Calu3 (cell line): ENCODE data around the gene FES. TPM values are rescaled to one million over a fixed set of nuclear protein-coding genes. Genes with fewer than 3 reads are reported as not detected.

Experiments
- BruUV-seq: library from RNA; stranded (reverse); fragments of 400-500 nt; replicated peaks from 2 replicates; lab custom pipeline; 2021; lab: Mats Ljungman, UMichigan
- CTCF ChIA-PET: fragments of 300-600 bp; sonication (Branson Sonifier 250); formaldehyde crosslinking; loops from one replicate; lab custom pipeline; 2022; ENCODE audit warnings: antibody characterized with exemption; lab: Charles Lee
- DNase-seq: peaks from one replicate; pipeline ENCODE4 v3.0.0; 2022
- H3K27ac Mint-ChIP-seq: one replicate; pipeline ENCODE4 v1.8.0; 2022; ENCODE audit warnings: mixed read lengths; ENCODE audit not compliant: unreplicated experiment
- H3K27me3 Mint-ChIP-seq: one replicate; pipeline ENCODE4 v1.8.0; 2022; ENCODE audit warnings: mixed read lengths; ENCODE audit not compliant: unreplicated experiment
- H3K36me3 Mint-ChIP-seq: one replicate; pipeline ENCODE4 v1.8.0; 2022; ENCODE audit warnings: mild to moderate bottlenecking, moderate library complexity, mixed read lengths; ENCODE audit not compliant: insufficient read depth, unreplicated experiment
- H3K4me1 Mint-ChIP-seq: one replicate; pipeline ENCODE4 v1.8.0; 2022; ENCODE audit warnings: mild to moderate bottlenecking, low read depth, mixed read lengths; ENCODE audit not compliant: unreplicated experiment
- H3K4me3 Mint-ChIP-seq: one replicate; pipeline ENCODE4 v1.8.0; 2022; ENCODE audit warnings: mild to moderate bottlenecking, low read depth, moderate library complexity, mixed read lengths; ENCODE audit not compliant: unreplicated experiment
- H3K9me3 Mint-ChIP-seq: one replicate; pipeline ENCODE4 v1.8.0; 2022; ENCODE audit warnings: low read depth, mixed read lengths; ENCODE audit not compliant: unreplicated experiment
- CTCF ChIP-seq: fragments of 200-600 bp; IDR thresholded peaks from one replicate; pipeline ENCODE4 v1.8.0; 2022; ENCODE audit warnings: antibody characterized with exemption; ENCODE audit not compliant: unreplicated experiment
- intact Hi-C: fragments of 100-400 bp; cut with micrococcal nuclease; formaldehyde crosslinking; loops from one replicate; pipeline ENCODE4 v1.10.0; 2022; ENCODE audit not compliant: unreplicated experiment
- total RNA-seq: library from RNA; stranded (reverse); gene quantifications from 2 replicates; pipeline ENCODE4 v1.2.3, GENCODE V29; 2022

FES gene
- total RNA-seq, 1 experiment from 2014 or later: 1.7 TPM

DNA sequence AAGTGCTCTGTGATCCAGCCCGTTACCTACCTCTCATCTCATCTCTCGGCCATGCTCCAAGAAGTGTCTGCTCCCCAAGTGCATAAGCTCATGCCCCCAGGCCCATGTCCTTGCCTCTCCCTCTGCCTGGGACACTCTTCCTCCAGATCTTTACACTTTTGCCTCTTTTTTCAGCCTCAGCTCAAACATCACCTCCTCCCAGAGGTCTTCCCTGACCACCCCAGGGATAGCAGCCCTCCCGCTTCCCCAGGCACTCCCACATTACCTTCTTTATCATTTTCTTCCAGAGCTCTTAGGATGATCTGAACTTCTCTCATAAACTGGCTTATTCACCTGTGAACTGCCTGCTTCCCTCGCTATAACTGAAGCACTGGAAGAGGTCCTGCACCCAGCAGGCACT lies 18.6 kb upstream of the FES start:
- DNase-seq: no peak
- H3K36me3 Mint-ChIP-seq: peaks cover 20% of the 10 kb centered on the region
- H3K4me3 Mint-ChIP-seq: no peak overlapping the region
- no peaks in the 10 kb centered on the region for H3K27me3 Mint-ChIP-seq
- H3K27ac Mint-ChIP-seq: no peak overlapping the region
- H3K4me1 Mint-ChIP-seq: peaks cover 46% of the 10 kb centered on the region
- CTCF ChIA-PET: no interaction called here
- TF ChIP-seq CTCF: no peak
- intact Hi-C loops: no loop called here
- no peaks in the 10 kb centered on the region for H3K9me3 Mint-ChIP-seq
- no TSS peak for BruUV-seq

- intact Hi-C loops: no loop called here
- no peak overlapping the region for H3K4me3 Mint-ChIP-seq
- H3K9me3 Mint-ChIP-seq: no peaks in the 10 kb centered on the region
- no peak for TF ChIP-seq CTCF
- peaks cover 26% of the 10 kb centered on the region for H3K36me3 Mint-ChIP-seq
- H3K27ac Mint-ChIP-seq: no peak overlapping the region
- no TSS peak for BruUV-seq
- peaks cover 45% of the 10 kb centered on the region for H3K4me1 Mint-ChIP-seq
- CTCF ChIA-PET: no interaction called here
- H3K27me3 Mint-ChIP-seq: no peaks in the 10 kb centered on the region
- no peak for DNase-seq
Observed at GRCh38 chr15:90866161-90866715, 18.1 kb upstream of the FES start.

DNA sequence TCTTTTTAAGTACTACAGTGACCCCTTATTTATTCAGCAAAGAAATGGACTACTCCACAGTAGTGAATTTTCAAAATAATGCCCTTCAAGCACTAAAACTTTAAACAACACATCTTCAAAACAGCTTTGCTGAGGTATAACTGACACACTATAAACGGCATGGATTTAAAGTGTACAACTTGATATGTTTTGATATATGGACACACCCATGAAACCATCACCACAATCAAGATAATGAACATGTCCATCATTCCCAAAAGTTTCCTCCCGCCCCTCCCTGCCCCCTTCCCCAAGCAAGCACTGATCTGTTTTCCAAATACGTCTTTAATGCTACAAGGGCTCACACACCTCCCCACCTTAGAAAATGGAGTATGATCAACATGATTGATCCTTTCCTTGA lies 17.5 kb upstream of the FES start:
- H3K9me3 Mint-ChIP-seq: no peaks in the 10 kb centered on the region
- no peak overlapping the region for H3K4me3 Mint-ChIP-seq
- intact Hi-C loops: no loop called here
- no TSS peak for BruUV-seq
- no peak for DNase-seq
- no peaks in the 10 kb centered on the region for H3K27me3 Mint-ChIP-seq
- no peak overlapping the region for H3K27ac Mint-ChIP-seq
- peaks cover 45% of the 10 kb centered on the region for H3K4me1 Mint-ChIP-seq
- TF ChIP-seq CTCF: no peak
- peaks cover 28% of the 10 kb centered on the region for H3K36me3 Mint-ChIP-seq
- CTCF ChIA-PET: no interaction called here

GRCh38 chr15:90868261-90868689 lies 16.0 kb upstream of the FES start, which contains the start of gene FURIN:
FURIN (plus strand) TSS chr15:90868588; CDS start chr15:90875741, 7,153 bp downstream.
- intact Hi-C loops: no loop called here
- CTCF ChIA-PET: no interaction called here
- Mint-ChIP-seq H3K27me3 (no peaks in the 10 kb centered on the region), H3K4me3 (no peak within 1 kb of the TSS), H3K9me3 (no peaks in the 10 kb centered on the region), H3K36me3 (peaks cover 41% of the 10 kb centered on the region), H3K27ac (peak within 1 kb of the TSS; percentile 85), H3K4me1 (peaks cover 57% of the 10 kb centered on the region)
- BruUV-seq: no TSS peak
- TF ChIP-seq CTCF: no peak
- no peak for DNase-seq
